RPMI8226 (cell line): ENCODE results near the gene MCM10.
"Not testable (repeated sequence)": the region's sequence is repeated elsewhere in the genome, so short reads cannot be mapped to it uniquely, and the experiment has no call there.

Source experiments
- DNase-seq: peaks from one replicate; pipeline ENCODE4 v3.0.0-alpha.2; 2015

Gene MCM10

DNA sequence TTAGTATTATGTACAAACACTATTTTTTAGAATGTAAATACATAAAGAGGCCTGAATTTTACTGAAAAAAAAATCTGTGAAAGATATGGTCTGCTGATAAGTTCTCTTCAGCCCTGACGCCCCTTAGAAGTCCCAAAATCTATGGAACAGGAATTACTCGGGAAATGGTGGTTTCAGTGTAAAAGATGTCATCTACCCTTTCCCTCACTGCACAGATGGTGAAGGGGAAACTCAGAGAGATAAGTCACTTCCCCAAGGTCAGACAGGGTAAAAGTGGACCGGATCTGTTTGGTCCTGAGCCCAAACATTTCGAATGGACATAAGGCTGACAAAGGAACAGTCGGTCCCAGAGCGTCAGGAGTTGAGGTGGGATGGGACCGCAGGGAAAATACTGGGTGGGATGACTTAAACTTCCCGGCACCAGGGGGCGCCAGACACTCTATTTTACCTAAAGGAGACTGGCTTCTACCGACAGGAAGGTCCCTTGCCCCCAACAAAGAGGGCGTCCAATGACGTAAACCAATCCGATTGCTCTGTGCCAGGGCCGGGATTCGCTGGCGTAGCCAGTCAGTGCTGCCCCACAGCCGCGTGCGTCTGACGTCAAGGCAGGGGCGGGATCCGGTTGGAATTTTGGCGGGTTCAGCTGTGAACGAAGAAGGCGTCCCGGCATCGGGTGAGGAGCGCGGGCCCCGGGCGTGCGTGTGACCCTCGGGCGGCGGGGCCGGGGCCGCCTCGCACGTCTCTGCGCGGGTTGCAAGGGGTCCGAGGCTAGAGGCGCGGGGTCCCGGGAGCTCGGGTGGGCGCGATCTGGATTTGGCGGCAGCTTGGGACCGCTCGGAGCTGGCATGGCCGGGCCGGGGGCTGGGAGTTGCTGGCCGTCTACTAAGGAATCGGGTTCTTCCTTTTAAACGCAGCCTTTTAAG lies at the start of gene MCM10:
Gene MCM10, plus strand, starts transcription at position 625 of the 923 bp plus-strand sequence. CDS start 2,645 bp downstream, outside the sequence.
- peak; percentile 99 for DNase-seq

DNA sequence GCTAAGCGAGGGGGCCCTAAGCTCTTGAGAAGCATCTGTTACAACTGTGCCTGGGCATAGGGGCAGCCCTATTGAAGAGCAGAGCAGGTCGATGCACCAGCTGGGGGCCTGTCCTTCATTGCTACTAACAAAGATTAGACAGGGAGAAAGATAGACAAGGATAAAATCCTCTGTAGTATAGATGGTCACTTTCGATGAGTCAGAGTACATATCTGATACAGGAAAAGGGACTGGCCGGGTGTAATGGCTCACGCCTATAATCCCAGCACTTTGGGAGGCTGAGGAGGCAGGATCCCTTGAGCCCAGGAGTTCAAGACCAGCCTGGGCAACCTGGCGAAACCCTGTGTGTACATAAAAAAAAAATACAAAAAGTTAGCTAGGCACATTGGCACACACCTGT lies 47.8 kb upstream of the MCM10 start:
- DNase-seq, result no peak

DNA sequence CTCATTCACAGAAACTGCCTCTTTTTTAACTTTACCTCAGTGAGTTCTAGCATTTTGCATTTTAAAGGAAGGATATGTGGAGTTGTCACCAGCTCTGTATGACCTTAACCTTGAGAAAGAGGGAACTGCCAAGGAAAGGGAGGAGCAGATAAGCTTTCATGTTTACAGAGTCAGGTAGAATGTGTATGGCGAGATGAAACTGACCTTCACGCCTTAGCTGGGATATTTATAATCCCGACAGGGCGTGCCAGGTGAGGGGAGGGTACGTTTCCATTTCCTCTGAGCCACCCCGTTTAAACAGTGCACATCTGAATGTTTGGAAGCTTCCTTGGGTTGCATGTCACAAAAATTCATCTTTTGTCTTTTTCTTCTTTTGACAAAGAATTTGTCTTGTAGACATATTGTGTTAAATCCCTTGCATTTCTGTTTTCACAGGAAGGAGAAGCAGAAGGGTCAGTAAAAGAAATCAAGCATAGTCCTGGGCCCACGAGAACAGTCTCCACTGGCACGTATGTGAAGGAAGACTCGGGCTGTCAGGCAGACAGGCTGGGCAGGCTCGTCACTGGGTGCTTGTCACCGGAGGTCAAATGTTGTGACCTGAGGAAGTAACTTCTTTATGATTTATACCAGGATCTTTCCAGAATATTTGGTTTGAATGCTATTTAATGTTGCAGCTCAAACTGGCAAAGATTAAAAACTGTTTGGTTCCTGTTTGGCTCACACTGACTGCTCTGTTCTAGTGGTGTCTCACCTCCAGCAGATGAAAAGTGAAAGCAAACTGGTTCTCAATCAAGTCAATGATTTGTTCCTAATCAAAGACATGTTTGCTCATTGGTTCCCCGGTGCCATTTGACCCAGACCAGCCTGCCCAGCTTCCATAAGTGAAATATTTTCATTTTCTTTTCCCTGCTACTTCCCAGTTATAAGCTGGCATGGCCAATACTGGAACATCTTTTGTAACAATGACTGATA lies 45.2 kb upstream of the MCM10 start:
- DNase-seq, result peak; percentile 31

DNA sequence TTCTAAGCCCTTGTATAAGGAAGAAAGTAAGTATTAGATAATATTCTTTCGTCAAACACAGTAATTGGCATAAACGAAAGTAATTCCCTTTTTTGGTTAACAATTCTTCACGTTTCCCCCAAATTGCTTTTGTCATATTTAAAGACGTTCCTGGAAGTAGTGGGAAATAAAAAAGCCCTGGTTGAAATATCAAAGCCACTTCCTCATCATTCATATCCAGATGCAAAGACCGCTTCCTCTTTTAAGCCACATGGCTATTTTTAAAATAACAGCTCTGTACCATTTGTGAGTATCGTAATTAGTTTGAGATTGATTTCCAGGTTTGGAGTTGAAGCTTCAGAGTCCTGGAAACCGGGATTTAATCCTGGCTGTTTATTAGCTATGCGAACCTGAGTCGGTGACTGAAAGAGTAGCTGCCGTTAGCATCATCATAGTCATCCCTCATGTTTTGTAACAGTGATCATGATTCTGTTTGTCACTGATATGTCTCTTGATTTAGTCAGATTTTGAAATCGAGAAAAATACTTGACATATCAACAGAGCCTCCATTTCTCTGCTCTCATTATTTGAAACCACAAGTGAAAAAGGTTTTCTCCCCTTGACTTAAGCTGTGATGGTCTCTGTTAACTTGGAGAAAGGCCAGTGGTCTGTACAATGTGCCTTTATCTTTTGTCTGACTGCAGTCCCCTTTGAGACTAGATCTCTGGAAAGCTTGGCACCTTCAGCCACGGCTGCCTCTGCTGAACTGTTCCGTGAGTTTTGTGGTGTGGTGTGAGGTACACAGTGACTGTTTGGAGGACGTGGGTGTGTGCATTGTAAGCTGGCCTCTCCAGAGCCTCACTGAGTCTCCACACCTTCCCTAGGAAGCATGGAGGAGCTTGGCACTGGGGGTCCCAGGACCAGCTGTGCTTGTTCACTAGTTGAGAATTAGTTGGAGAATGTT lies 43.2 kb upstream of the MCM10 start:
- no peak for DNase-seq

DNA sequence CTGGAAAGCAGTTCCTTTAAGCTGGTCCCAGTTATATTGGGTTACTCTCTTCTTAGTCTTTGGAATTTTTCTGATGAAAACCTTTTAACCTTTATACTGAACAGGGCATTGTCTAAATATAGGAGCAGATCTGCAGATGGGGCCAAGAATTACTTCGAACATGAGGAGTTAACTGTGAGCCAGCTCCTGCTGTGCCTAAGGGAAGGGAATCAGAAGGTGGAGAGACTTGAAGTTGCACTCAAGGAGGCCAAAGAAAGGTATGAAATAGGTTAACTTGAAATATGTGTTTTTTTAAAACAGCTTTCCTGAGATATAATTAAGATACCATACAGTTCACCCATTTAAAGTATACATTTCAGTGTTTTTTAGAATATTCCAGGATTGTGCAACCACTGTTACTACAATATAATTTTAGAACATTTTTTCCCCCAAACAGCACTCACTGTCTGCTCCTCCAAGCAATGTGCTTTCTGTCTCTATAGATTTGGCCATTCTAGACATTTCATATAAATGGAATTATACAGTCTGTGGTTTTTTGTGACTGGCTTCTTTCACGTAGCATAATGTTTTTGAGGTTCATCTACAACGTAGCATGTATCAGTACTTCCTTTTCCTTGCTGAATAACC lies 42.5 kb upstream of the MCM10 start:
- no peak for DNase-seq

DNA sequence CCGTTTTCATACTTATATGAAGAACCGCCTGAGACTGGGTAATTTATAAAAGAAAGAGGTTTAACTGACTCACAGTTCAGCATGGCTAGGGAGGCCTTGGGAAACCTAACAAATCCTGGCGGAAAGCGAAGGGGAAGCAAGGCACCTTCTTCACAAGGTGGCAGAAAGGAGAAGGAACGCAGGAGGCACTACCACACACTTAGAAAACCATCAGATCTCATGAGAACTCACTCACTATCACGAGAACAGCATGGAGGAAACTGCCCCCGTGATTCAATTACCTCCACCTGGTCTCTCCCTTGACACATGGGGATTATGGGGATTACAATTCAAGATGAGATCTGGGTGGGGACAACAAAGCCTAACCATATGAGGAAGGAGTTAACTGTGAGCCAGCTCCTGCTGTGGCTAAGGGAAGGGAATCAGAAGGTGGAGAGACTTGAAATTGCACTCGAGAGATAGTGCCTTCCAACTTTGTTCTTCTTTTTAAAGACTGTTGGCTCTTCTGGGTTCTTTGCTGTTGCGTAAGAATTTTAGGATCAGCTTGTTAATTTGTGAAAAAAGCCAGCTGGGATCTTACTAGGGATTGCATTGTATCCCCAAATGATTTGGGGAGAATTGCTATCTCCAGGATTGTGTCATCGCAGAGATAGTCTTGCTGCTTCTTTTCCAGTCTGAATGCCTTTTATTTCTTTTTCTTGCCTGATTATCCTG lies 40.4 kb upstream of the MCM10 start:
- DNase-seq, result no peak

DNA sequence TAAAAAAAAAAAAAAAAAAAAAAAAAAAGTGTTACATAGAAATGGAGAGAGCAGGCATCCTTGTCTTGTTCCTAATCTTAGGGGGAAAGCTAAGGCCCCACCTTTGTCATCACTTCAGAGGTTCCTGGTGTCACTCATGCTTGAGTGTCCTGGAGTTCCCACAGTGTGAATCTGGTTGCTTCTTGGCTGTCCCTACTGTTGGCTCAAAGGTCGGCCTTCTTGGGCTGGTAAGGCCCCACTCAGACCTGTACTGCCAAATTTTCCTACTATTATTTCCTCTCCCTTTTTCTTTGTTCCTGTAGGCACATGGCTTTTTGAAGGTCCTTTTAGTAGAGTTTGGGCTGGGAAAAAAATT lies 39.9 kb upstream of the MCM10 start:
- no peak for DNase-seq

DNA sequence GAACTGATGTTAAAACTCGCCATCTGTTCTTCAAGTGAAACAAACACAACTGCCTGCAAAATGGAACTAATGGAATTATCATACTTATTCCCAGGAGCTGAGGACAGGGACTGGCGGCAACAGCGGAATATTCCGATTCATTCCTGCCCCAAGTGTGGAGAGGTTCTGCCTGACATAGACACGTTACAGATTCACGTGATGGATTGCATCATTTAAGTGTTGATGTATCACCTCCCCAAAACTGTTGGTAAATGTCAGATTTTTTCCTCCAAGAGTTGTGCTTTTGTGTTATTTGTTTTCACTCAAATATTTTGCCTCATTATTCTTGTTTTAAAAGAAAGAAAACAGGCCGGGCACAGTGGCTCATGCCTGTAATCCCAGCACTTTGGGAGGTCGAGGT lies 24.7 kb upstream of the MCM10 start:
- no peak for DNase-seq

DNA sequence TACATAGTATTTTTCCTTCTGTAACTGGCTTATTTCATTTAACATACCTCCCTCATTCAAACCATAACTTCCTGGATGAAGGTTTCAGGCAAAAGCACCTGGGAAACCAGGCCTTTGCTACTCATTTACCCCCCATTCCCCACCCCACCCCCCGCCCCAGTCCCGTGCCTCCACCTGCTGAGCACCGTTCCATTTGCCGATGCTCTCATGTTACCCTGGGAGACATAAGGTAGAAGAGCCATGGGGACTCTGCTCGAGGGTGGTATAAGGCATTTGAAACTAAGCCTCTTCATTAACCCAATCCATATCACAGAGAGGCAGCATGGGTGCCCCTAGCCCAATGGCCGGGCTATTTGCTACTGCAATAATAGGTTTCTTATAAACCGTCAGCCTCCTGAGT lies 22.2 kb upstream of the MCM10 start:
- no peak for DNase-seq

DNA sequence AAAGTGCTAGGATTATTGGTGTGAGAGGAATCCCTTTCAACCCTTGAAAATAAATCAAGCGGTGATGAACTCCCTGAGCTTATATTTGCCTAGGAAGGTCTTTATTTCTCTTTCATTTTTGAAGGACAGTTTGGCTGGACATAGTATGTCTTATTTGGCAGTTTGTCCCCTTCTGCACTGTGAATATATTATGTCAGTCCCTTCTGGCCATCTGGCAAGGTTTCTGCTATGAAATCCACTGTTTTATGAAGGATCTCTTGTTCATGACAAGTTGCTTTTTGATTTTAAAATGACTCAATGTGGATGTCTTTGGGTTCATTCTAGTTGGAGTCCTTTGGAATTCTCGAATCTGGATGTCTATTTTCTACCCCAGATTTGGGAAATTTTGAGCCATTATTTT lies 21.7 kb upstream of the MCM10 start:
- DNase-seq, result no peak

DNA sequence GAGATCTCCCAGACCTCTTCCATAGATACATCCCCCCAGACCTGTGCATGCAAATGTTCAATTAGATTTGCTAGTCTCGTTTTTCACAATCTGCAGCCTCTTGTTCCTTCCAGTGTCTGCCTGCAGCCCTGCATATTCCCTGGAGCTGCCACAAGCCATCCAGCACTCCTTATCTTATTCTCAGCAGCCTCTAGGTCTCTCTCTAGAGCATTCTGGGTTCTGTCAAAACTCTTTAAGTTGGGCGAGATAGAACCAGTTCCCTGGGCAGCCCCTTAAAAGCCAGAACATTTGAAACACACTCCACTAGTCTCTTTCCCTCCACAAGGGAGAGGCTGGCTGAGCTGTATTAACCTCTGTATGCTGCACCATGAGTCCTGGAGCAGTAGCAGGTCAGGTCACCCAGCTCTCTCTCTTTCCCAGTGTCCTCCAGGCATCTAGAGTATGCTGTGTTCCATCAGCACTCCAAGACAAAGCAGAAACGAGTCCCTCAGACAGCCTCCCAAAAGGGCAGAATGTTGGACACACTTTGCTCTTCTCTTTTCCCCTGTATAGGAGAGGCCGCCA lies 20.6 kb upstream of the MCM10 start:
- no peak for DNase-seq

DNA sequence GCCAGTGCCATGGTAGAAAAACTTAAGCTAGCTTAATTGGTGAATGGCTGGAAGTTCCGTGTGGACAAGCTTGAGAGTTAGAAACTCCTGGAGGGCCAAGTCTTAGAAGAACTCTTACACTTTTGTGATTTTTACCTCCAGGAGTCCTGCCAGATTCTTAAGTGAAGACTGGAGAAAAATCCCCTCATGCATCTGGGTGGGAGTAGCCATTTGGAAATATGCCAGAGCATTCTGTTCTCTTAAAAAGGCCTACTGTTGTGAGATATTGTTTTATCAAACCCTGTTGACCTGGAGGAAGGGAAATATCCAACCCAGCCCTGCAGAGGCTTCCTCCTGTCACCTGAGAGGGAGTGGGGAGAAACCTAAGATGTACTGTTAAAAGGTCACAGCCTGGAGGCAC lies 17.6 kb upstream of the MCM10 start:
- DNase-seq, result no peak

DNA sequence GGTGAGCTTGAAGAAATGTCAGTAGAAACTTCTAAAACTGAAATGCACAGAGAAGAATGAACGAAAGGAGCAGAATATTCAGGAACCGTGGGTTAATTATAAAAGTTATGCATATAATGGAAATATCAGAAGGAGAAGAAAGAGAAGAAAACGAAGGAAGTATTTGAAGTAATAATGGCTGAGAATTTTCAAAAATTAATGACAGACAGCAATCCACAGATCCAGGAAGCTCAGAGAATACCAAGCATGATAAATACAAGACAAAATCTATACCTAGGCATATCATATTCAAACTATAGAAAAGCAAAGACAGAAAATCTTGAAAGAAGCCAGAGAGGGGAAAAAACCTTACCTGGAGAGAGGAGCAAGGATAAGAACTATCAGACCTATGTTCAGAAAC lies 16.5 kb upstream of the MCM10 start:
- no peak for DNase-seq

DNA sequence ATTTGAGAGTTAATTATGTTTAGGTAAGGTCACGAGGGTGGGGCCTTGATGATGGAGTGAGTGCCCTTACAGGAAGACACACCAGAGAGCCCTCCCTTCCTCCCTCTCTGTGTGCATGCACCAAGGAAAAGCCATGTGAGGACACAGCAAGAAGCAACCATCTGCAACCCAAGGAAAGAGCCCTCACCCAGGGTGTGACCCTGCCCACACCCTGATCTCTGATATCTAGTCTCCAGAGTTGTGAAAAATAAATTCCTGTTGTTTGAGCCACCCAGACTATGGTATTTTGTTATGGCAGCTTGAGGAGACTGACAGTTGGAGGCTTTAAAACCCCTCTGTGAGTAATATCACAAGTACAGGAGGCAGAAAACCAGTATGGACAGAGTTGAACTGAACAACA lies 15.0 kb upstream of the MCM10 start:
- DNase-seq, result no peak

DNA sequence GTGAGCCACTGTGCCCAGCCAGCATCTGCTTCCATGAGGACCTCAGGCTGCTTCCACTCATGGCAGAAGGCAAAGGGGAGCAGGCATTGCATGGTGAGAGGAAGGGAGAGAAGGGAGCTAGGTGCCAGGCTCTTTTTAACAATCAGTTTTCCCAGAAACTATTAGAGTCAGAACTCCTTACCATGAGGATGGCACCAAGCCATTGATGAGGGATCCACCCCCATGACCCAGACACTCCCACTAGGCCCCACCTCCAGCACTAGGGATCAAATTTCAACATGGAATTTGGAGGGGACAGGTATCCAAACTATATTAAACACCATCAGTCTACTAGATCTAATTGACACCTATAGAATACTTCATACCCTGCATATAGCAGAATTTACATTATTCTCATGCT lies 14.2 kb upstream of the MCM10 start:
- no peak for DNase-seq

DNA sequence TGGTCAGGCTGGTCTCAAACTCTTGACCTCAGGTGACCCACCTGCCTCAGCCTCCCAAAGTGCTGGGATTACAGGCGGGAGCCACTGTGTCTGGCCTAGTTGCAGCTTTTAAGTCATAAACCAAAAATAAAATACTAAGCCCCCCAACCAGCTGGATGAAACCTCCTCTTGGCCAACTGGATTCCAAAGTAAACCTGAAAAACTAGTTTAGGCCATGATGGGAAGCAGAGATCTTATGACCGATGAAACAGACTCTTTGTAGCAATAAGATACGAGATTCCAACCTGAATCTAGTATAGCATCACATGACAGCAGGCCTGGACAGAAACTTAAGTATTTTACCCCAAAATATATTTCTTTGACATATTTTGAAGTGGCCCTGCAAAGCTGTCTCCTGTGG lies 9.1 kb upstream of the MCM10 start:
- DNase-seq, result no peak

DNA sequence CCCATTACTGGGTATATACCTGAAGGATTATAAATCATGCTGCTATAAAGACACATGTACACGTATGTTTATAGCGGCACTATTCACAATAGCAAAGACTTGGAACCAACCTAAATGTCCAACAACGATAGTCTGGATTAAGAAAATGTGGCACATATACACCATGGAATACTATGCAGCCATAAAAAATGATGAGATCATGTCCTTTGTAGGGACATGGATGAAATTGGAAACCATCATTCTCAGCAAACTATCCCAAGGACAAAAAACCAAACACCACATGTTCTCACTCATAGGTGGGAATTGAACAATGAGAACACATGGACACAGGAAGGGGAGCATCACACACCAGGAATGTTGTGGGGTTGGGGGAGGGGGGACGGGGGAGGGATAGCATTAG lies 5.5 kb upstream of the MCM10 start:
- not testable (repeated sequence) for DNase-seq

DNA sequence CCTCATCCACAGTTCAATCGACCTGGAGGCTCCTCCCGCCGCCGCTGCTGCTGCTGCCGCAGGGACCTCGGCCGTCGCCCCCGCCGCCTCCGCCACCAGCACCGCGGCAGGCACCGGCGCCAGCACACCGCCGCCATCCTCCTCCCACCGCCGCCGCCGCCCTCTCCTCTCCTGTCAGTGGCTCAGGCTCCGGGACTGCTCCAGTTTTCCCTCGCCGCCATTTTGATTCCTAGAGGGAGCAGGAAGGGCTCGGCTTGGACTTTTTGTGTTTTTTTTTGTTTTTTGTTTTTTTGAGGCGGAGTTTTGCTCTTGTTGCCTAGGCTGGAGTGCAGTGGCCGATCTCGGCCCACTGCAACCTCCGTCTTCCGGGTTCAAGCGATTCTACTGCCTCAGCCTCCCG lies 3.0 kb upstream of the MCM10 start:
- no peak for DNase-seq

DNA sequence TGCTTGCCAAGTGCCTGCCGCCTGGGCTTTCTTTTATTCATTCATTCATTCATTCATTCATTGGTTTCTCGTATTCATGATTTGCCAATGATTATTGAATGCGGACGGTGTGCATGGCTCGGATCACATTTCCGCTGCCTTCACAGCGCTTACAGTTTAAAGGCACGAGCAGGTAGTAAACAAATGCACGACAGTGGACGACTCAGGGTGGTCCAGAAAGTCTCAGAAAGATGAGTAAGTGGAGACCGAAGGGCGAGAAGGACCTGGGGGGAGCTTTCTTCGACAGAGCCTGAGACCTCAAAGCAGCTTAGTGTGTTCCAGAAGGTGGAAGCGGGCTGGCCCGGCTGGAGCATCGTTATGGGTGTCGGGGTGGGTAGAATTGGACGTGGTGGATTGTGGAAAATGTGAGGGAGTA lies 506 bp downstream of the MCM10 start:
- peak; percentile 17 for DNase-seq

DNA sequence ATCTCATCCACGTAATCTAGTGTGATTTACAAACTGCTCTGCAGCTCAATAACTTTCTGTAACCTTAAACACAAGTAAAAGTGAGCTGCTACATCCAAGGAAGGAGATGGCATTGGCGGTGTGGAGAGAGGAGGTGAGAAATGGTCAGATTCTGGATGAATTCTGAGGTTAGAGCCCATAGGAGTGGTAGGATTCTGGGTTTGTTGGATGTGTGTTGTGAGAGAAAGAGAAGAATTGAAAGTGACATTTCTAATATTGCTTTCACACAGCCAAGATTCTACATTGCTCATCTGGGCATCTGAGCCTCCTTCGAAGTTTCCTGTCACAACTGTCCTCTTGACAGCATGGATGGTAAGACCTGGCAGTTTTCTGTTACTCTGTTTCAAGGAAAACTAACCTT lies 2.5 kb downstream of the MCM10 start:
- no peak for DNase-seq

DNA sequence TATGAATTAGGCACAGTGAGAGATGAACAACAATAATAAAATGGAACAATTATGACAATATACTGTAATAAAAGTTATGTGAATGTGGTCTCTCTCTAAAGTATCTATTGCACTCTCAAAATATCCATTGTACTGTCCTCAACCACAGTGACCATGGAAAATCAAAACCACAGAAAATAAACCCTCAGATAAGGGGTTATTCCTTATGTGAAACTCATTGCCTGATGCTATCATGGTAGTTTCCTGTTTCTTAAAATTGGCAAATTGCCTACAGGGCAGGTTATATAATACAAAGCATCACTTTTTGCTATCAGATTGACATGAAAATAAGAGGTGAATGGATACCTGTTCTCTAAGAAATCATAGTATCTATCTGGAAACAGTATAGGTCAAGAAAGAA lies 3.8 kb downstream of the MCM10 start:
- DNase-seq, result no peak
